GM12878 (cell line): ENCODE measurements around the gene CUL1. TPM values are rescaled to one million over a fixed set of nuclear protein-coding genes. Genes with fewer than 3 reads are reported as not detected.

Source experiments
- ATAC-seq: fragments of 200-7000 bp; cut with Tn5 transposase; 3 replicates; pipeline ENCODE4 v1.9.1; 2020; ENCODE audit warnings: mild to moderate bottlenecking, moderate library complexity
- BruUV-seq: library from RNA; stranded (reverse); fragments of 400-500 nt; replicated peaks from 2 replicates; lab custom pipeline; 2021; lab: Mats Ljungman, UMichigan
- CTCF ChIA-PET: fragments of 300-600 bp; sonication (Branson Sonifier 250); formaldehyde crosslinking; extraction: SDS; loops from one replicate; lab custom pipeline; 2021; ENCODE audit warnings: inconsistent platforms; lab: Yijun Ruan, JAX
- POLR2A ChIA-PET: fragments of 350-600 bp; formaldehyde crosslinking; extraction: SDS; loops from one replicate; lab custom pipeline; 2021; ENCODE audit warnings: inconsistent platforms; lab: Charles Lee
- RAD21 ChIA-PET: fragments of 300-600 bp; sonication (Branson Sonifier 250); formaldehyde crosslinking; loops from one replicate; lab custom pipeline; 2023; ENCODE audit warnings: antibody characterized with exemption; ENCODE audit not compliant: unreplicated experiment; lab: Charles Lee
- SMC1A ChIA-PET: fragments of 300-600 bp; sonication (Branson Sonifier 250); formaldehyde crosslinking; loops from one replicate; lab custom pipeline; 2023; ENCODE audit not compliant: unreplicated experiment, uncharacterized antibody; lab: Charles Lee
- DNase-seq: peaks from one replicate; pipeline ENCODE4 v3.0.0-alpha.2; 2011; ENCODE audit warnings: low read depth, low spot score
- FAIRE-seq: peaks from 3 replicates; lab custom pipeline; 2011; peaks lifted over from hg19 to GRCh38; lab: Jason Lieb, UNC
- H2AFZ ChIP-seq: 2 replicates; pipeline ENCODE4 v1.6.0; 2011; ENCODE audit warnings: low read depth, low read length, control low read depth; ENCODE audit not compliant: control insufficient read depth
- H3K27ac ChIP-seq: 2 replicates; pipeline ENCODE4 v1.5.1; 2011; ENCODE audit warnings: control low read depth; ENCODE audit not compliant: control insufficient read depth, insufficient read depth
- H3K27me3 ChIP-seq, 2 experiments: replicated peaks in 1 of 2; 2 replicates each; pipeline versions ENCODE4 v1.6.0 to v1.6.1; 2011; ENCODE audit warnings: low read length in 1 of 2; ENCODE audit not compliant: control insufficient read depth in 2 of 2, insufficient read depth in 2 of 2
- H3K36me3 ChIP-seq, 2 experiments: 2 replicates each; pipeline ENCODE4 v1.5.1; 2011; ENCODE audit warnings: low read length in 1 of 2; ENCODE audit not compliant: control insufficient read depth in 2 of 2, insufficient read depth in 2 of 2
- H3K4me1 ChIP-seq: 2 replicates; pipeline ENCODE4 v1.6.1; 2011; ENCODE audit warnings: mild to moderate bottlenecking, low read length, moderate library complexity, mixed read lengths; ENCODE audit not compliant: control insufficient read depth, insufficient read depth
- H3K4me2 ChIP-seq: 2 replicates; pipeline ENCODE4 v1.6.0; 2011; ENCODE audit warnings: control low read depth; ENCODE audit not compliant: control insufficient read depth, insufficient read depth
- H3K4me3 ChIP-seq: fragments of 200-600 bp; sonication (generic); 2 replicates; pipeline ENCODE4 v1.5.1; 2016
- H3K79me2 ChIP-seq: 2 replicates; pipeline ENCODE4 v1.6.0; 2011; ENCODE audit warnings: low read length; ENCODE audit not compliant: control insufficient read depth, insufficient read depth
- H3K9ac ChIP-seq: 2 replicates; pipeline ENCODE4 v1.8.0; 2011; ENCODE audit warnings: low read length, control low read depth, mixed read lengths; ENCODE audit not compliant: control insufficient read depth, insufficient read depth
- H3K9me3 ChIP-seq: replicated peaks from 3 replicates; pipeline ENCODE4 v1.5.1; 2011; ENCODE audit warnings: mild to moderate bottlenecking, low read length; ENCODE audit not compliant: control insufficient read depth, insufficient read depth
- H4K20me1 ChIP-seq: 2 replicates; pipeline ENCODE4 v1.6.0; 2011; ENCODE audit not compliant: control insufficient read depth, insufficient read depth
- BRCA1 ChIP-seq: IDR thresholded peaks from 2 replicates; pipeline ENCODE4 v1.6.1; 2011; ENCODE audit warnings: low read depth, low read length, improper control_type of control experiment
- ETV6 ChIP-seq, 2 experiments: fragments of 450-650 bp in 1 of 2; IDR thresholded peaks in 1 of 2; conservative IDR thresholded peaks in 1 of 2; 2 replicates each; pipeline ENCODE4 v1.6.1; 2014; ENCODE audit warnings: antibody characterized with exemption in 1 of 2, borderline replicate concordance in 1 of 2, low read depth in 1 of 2, mild to moderate bottlenecking in 1 of 2, moderate library complexity in 1 of 2
- SPI1 ChIP-seq: IDR thresholded peaks from 2 replicates; pipeline ENCODE4 v1.6.1; 2011; ENCODE audit warnings: low read depth, mild to moderate bottlenecking, low read length, moderate library complexity, borderline replicate concordance; ENCODE audit not compliant: insufficient read depth
- TCF7 ChIP-seq: IDR thresholded peaks from 2 replicates; pipeline ENCODE4 v1.6.1; 2014; ENCODE audit warnings: antibody characterized with exemption, borderline replicate concordance
- WGBS: methylation state at CpG from one replicate; pipeline ENCODE4 v1.1.6; 2016; ENCODE audit warnings: low lambda C conversion rate; ENCODE audit not compliant: insufficient replicate concordance, insufficient coverage; ENCODE audit errors: missing lambda C conversion rate; 5-methylcytosine and 5-hydroxymethylcytosine counted together
- in situ Hi-C: fragments of 300-500 bp; cut with MboI; formaldehyde crosslinking; loops from 9 replicates; pipeline ENCODE4 v1.14.3; 2018; ENCODE audit warnings: mixed read lengths
- intact Hi-C: fragments of 100-400 bp; cut with micrococcal nuclease; formaldehyde crosslinking; loops from one replicate; pipeline ENCODE4 v1.14.2; 2022; ENCODE audit not compliant: unreplicated experiment
- polyA plus RNA-seq, 11 experiments: library from polyadenylated mRNA; depleted of rRNA in 4 of 11; unstranded in 6 of 11; stranded (reverse) in 5 of 11; fragments of >200 nt; fragmentation: Nextera tagmentation in 4 of 11; fragmentation: Illumina TruSeq in 1 of 11; extraction: Ambion mirVana in 4 of 11; extraction: Trizol in 1 of 11; gene quantifications; 1 replicate in 1 of 11; 2 replicates in 10 of 11; pipeline versions ENCODE4 v1.2.1 to v1.2.3, GENCODE V29; 2011 to 2016; ENCODE audit warnings: inconsistent platforms in 2 of 11, missing spikeins in 2 of 11, low read depth in 1 of 11
- total RNA-seq, 4 experiments: library from RNA; depleted of rRNA in 3 of 4; stranded (reverse); fragments of >200 nt in 3 of 4; fragmentation: Illumina TruSeq in 1 of 4; extraction: Trizol in 1 of 4; gene quantifications; 2 replicates each; pipeline versions ENCODE4 v1.2.1 to v1.2.3, GENCODE V29; 2013 to 2021
- TF ChIP-seq, protein P1 (sequence below), 3 experiments: IDR thresholded peaks in 2 of 3; conservative IDR thresholded peaks in 1 of 3; 2 replicates each; pipeline ENCODE4 v1.5.1; 2011; ENCODE audit warnings: low read depth in 3 of 3, low read length in 3 of 3, mild to moderate bottlenecking in 3 of 3, control low read depth in 2 of 3, moderate library complexity in 2 of 3, inconsistent platforms in 1 of 3, mixed read lengths in 1 of 3; ENCODE audit not compliant: control insufficient read depth in 2 of 3, insufficient read depth in 1 of 3; ENCODE audit errors: extremely low read depth in 1 of 3
- TF ChIP-seq, protein P2 (sequence below): fragments of 450-650 bp; IDR thresholded peaks from 2 replicates; pipeline ENCODE4 v1.6.1; 2016; ENCODE audit warnings: mild to moderate bottlenecking

CUL1 gene
- total and polyA plus RNA-seq, 10 of the 15 experiments (the other 5 are each of a cell fraction or from before 2014, with no cell fraction given), result 13.3 to 63.9 (median 45.9) TPM

DNA sequence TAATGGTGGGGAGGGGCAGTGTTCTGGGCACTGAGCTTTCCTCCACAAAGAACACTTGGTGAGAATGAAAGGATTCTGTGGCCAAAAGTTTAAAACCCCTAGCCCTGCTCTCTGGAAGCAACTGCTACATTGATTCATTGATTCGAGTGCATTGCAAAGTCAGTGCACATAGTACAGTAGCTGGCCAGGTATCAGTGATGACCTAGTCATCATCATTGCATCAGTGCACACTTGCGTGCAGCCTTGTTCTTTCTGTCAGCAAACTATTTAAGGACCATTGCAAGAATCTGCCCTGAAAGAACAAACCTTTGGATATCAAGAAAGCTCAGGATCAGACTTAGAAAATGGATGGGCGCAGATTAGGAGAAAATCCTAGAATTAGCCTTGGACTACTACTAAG is 47.4 kb downstream of the CUL1 start:
- DNase-seq (no peak), FAIRE-seq (no peak), ATAC-seq (no peak)
- Histone ChIP-seq H2AFZ (no peak overlapping the region), H3K27me3 (no peaks in the 10 kb centered on the region), H3K79me2 (no peaks in the 10 kb centered on the region), H3K4me1 (no peaks in the 10 kb centered on the region), H3K9ac (no peak overlapping the region), H3K27ac (no peak overlapping the region), H4K20me1 (no peaks in the 10 kb centered on the region), H3K4me2 (no peak overlapping the region), H3K9me3 (peaks cover 2% of the 10 kb centered on the region; the same call in 2 of the 3 replicates), H3K4me3 (no peak overlapping the region), H3K36me3 (peaks cover 1 to 5% of the 10 kb centered on the region in 2 experiments; a peak in 3 of 4 replicates)
- 84% methylated on average over 3 of the region's 3 CpGs for WGBS
- ChIA-PET RAD21 (no interaction called here), POLR2A (interaction anchor here (1.3 kb wide), 1 partner anchor 48 kb away, joined by 3 read pairs; the partner anchor contains the start of gene CUL1), CTCF (interaction anchor here (0.9 to 2.6 kb wide), 9 partner anchors 13 to 219 kb away, joined by 3 to 8 read pairs (median 6); no protein-coding TSS in a partner anchor), SMC1A (interaction anchor here (0.6 to 2.0 kb wide), 7 partner anchors 13 to 227 kb away, joined by 3 to 16 read pairs (median 5); no protein-coding TSS in a partner anchor)
- in situ Hi-C loops (no loop called here), intact Hi-C loops (no loop called here)
- no TSS peak for BruUV-seq
- TF ChIP-seq ETV6 (conservative IDR thresholded peaks at IDR 0.05 in 1 of 2, IDR thresholded peaks at IDR 0.05 in 1 of 2; ENCODE audit: borderline replicate concordance in 1 of 2, low read depth in 1 of 2) (no peak), TCF7 (no peak), BRCA1 (no peak)

DNA sequence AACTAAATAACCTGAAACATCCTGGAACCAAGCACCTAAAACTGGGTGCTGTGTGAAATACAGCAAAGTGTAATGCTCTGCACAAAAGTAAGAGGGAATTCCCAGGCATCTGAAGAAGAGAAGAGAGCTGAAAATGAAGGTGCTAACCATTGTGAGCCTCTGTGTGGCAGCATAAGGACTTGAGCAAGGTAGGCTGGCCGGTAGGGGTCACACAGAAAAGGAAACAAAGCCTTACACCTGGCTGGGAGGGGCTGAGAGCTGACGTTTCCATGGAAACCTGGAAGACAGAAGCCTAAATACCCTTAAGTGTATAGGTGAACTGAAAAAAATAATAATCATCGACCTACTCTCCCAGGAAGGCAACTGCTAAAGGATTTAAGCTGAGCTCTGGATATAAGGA is 48.6 kb downstream of the CUL1 start:
- Histone ChIP-seq H3K79me2 (no peaks in the 10 kb centered on the region), H3K4me1 (no peaks in the 10 kb centered on the region)
- CTCF ChIA-PET, result interaction anchor here (0.7 to 2.6 kb wide), 13 partner anchors 13 to 216 kb away, joined by 3 to 8 read pairs (median 4); no protein-coding TSS in a partner anchor
- TF ChIP-seq, protein P1, sequence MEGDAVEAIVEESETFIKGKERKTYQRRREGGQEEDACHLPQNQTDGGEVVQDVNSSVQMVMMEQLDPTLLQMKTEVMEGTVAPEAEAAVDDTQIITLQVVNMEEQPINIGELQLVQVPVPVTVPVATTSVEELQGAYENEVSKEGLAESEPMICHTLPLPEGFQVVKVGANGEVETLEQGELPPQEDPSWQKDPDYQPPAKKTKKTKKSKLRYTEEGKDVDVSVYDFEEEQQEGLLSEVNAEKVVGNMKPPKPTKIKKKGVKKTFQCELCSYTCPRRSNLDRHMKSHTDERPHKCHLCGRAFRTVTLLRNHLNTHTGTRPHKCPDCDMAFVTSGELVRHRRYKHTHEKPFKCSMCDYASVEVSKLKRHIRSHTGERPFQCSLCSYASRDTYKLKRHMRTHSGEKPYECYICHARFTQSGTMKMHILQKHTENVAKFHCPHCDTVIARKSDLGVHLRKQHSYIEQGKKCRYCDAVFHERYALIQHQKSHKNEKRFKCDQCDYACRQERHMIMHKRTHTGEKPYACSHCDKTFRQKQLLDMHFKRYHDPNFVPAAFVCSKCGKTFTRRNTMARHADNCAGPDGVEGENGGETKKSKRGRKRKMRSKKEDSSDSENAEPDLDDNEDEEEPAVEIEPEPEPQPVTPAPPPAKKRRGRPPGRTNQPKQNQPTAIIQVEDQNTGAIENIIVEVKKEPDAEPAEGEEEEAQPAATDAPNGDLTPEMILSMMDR (IDR thresholded peaks at IDR 0.05 in 2 of 3, conservative IDR thresholded peaks at IDR 0.05 in 1 of 3; ENCODE audit: control insufficient read depth in 2 of 3, extremely low read depth in 1 of 3, insufficient read depth in 1 of 3, low read depth in 3 of 3, low read length in 3 of 3), result peak in 2 of 3 experiments; percentile 27 to 36; a peak in 3 of 6 replicates
- TF ChIP-seq SPI1, result no peak
- TF ChIP-seq, protein P2, sequence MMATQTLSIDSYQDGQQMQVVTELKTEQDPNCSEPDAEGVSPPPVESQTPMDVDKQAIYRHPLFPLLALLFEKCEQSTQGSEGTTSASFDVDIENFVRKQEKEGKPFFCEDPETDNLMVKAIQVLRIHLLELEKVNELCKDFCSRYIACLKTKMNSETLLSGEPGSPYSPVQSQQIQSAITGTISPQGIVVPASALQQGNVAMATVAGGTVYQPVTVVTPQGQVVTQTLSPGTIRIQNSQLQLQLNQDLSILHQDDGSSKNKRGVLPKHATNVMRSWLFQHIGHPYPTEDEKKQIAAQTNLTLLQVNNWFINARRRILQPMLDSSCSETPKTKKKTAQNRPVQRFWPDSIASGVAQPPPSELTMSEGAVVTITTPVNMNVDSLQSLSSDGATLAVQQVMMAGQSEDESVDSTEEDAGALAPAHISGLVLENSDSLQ, result peak; percentile 32; the same call in 1 of the 2 replicates
- TF ChIP-seq, all 136 proteins: peak for 2
- ATAC-seq, result peak; percentile 78
- SMC1A ChIA-PET, result interaction anchor here (1.1 to 2.0 kb wide), 5 partner anchors 12 to 216 kb away, joined by 3 to 16 read pairs (median 5); no protein-coding TSS in a partner anchor
- FAIRE-seq, result no peak
- POLR2A ChIA-PET, result interaction anchor here (1.3 kb wide), 1 partner anchor 49 kb away, joined by 3 read pairs; the partner anchor contains the start of gene CUL1
- Histone ChIP-seq H3K27me3 (no peaks in the 10 kb centered on the region), H4K20me1 (no peaks in the 10 kb centered on the region), H3K4me2 (no peak overlapping the region), H3K36me3 (peaks cover 0 to 5% of the 10 kb centered on the region in 2 experiments; a peak in 3 of 4 replicates), H3K4me3 (no peak overlapping the region), H3K27ac (no peak overlapping the region), H3K9me3 (no peaks in the 10 kb centered on the region; the same call in 1 of the 3 replicates), H3K9ac (no peak overlapping the region), H2AFZ (no peak overlapping the region)
- no peak for DNase-seq
- in situ Hi-C loops (no loop called here), intact Hi-C loops (no loop called here)
- 67% methylated on average over 3 of the region's 3 CpGs for WGBS
- no TSS peak for BruUV-seq
- RAD21 ChIA-PET, result interaction anchor here (1.5 to 1.9 kb wide), 2 partner anchors 172 to 216 kb away, joined by 3 to 7 read pairs; no protein-coding TSS in a partner anchor
